Measurements from ENCODE around the gene DDX39B.
A peak's percentile ranks its signal among the peaks of the same experiment; 100 is the strongest.
"Not testable (repeated sequence)": the region's sequence is repeated elsewhere in the genome, so short reads cannot be mapped to it uniquely, and the experiment has no call there.

DDX39B gene

DNA sequence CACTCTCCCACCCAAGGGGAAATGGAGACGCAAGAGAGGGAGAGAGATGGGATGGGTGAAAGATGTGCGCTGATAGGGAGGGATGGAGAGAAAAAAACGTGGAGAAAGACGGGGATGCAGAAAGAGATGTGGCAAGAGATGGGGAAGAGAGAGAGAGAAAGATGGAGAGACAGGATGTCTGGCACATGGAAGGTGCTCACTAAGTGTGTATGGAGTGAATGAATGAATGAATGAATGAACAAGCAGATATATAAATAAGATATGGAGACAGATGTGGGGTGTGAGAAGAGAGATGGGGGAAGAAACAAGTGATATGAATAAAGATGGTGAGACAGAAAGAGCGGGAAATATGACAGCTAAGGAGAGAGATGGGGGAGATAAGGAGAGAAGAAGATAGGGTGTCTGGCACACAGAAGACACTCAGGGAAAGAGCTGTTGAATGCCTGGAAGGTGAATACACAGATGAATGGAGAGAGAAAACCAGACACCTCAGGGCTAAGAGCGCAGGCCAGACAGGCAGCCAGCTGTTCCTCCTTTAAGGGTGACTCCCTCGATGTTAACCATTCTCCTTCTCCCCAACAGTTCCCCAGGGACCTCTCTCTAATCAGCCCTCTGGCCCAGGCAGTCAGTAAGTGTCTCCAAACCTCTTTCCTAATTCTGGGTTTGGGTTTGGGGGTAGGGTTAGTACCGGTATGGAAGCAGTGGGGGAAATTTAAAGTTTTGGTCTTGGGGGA lies 34.3 kb upstream of the DDX39B start:
- no peak for DNase-seq (ENCODE audit: low read depth)

GRCh38 chr6:31575335-31575901 lies 33.6 kb upstream of the DDX39B start, which contains the start of gene TNF:
Gene TNF, plus strand, starts transcription at chr6:31575565. Its CDS starts 177 bp downstream, at chr6:31575742.
- peak; percentile 65 for DNase-seq (ENCODE audit: low read depth)

- no peak for DNase-seq (ENCODE audit: low read depth)
Observed at GRCh38 chr6:31574106-31575061, 32.6 kb upstream of the DDX39B start.

- DNase-seq (ENCODE audit: low read depth), result no peak
Observed at GRCh38 chr6:31573239-31574105, 31.7 kb upstream of the DDX39B start.

- DNase-seq (ENCODE audit: low read depth), result no peak
Observed at GRCh38 chr6:31572041-31572911, 30.5 kb upstream of the DDX39B start, which contains the start of gene LTA. Gene LTA, plus strand, starts transcription at chr6:31572289. Its CDS starts 454 bp downstream, at chr6:31572743.

DNA sequence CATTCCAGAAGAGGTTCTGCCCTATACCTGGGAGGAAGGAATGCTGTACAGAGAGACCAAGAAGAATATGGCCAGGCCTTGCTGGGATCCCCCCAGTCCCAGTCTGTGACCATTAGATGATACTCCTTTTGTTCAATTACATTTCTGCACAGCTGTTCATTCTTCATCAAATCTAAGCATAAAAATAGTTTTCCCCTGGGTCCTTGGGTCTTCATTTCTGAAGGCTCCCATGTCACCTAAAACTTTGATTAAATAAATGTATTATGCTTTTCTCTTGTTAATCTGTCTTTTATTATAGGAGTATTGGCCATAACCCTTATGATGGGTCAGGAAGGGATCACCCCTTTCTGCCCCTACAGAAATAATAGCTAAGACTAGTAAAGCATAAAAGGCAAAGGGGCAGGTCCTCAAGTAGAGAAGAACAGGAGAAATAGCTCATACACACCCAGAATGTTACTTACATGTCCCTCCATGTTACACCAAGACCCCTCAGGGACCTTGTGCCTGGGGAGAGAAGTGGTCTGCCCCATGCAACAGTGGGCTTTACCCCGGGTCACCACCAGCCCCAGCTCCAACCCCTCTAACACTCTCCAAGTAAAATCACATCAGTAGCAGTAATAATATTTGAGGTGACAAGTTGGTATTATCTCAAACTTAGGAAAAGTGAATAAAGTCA lies 28.2 kb upstream of the DDX39B start:
- no peak for DNase-seq (ENCODE audit: low read depth)

DNA sequence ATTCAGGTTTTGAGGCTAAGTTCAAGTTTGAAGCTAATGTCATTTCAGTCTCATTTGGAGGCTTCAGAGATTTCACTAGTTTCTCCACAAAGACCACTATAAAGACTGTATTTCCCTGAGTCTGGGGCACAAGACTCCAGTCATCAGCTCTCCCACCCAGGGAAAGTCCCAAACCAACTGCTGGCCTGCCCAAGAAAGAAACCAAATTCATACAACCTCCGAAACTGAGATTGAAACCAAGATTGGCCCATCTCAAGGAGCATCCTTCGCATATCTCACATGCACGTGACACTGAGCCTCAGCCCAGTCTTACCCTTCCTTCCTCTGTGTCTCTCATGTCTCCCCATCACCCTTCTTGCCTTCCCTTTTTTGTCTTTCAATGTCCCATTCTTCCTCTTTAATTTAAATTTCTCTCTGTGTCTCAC lies 26.7 kb upstream of the DDX39B start:
- no peak for DNase-seq (ENCODE audit: low read depth)

- no peak for DNase-seq (ENCODE audit: low read depth)
Observed at GRCh38 chr6:31567531-31568370, 25.9 kb upstream of the DDX39B start.

DNA sequence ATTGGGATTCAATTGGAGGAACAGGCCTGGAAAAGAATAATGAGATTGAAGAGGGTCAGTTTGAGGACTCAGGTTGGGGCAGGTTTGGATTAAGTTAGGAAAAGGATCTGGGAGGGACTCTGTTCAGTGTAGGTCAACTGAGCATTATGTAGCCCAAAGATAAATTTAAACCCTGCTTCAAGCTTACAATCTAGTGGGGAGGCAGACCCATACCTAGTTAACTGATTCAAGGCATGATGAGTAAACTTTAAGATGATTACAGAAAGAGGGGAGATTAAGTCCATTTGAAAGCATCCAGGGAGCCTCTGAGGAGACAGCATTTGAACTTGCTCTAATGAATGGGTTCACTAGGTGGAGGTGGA lies 18.9 kb upstream of the DDX39B start:
- DNase-seq (ENCODE audit: low read depth), result no peak

DNA sequence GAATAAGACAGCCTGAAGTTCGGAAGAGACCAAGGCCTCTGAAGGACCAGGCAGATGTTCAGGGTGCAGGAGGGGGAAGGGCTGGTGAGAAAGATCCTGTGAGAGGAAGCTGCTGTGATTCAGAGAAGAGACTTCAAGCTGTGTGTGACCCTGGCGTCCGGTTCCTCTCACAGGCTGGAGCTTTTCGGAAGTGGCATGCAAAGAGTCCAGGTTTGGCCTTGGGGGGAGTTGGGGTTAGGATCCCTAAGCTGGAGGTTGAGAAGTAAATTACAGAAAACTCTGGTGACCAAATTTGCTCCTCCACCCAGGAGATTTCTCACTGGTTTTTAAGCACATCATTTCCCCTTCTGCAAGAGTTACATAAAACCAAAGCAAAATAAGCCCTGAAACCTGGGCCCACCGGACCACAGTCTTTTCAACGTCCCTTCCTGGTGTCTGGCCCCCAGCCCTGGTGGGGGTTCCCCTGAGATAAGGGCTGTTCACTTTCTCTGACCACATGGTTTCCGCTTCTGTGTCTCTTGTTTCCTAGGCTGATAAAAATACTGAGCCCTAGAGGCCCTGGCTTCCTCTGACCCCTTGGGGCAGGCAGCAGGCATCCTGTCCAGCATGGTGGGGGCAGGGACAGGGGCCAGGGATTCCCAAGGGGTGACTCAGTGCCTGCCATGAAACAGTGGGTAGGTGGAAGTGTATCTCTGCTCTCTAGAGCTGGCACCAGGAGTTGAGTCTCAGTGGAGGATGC lies 18.3 kb upstream of the DDX39B start:
- no peak for DNase-seq (ENCODE audit: low read depth)

GRCh38 chr6:31559606-31559957 lies 17.8 kb upstream of the DDX39B start:
- no peak for DNase-seq (ENCODE audit: low read depth)

- DNase-seq (ENCODE audit: low read depth), result no peak
Observed at GRCh38 chr6:31558631-31559500, 17.1 kb upstream of the DDX39B start.

GRCh38 chr6:31558318-31558625 lies 16.5 kb upstream of the DDX39B start:
- no peak for DNase-seq (ENCODE audit: low read depth)

GRCh38 chr6:31557443-31558317 lies 15.9 kb upstream of the DDX39B start:
- DNase-seq (ENCODE audit: low read depth), result no peak

DNA sequence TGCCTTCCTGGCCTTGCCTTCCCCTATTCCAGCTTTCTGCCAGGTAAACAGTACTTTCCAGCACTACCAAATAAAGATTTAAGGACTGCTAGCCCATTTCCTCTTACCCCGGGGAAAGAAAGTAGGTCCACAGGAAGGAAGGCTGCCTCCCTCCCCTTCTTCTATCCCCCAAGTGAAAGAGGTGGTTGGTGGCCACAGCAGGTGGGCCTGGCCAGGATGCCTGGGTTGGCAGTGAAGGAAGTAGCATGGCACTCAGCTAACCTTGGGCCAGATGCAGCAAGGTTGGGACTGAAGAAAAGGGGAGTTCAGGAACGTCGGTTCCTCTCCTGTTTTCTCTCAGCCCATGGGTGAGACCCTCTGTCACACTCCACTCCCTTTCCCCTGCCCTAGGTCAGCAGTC lies 14.5 kb upstream of the DDX39B start:
- DNase-seq (ENCODE audit: low read depth), result no peak

DNA sequence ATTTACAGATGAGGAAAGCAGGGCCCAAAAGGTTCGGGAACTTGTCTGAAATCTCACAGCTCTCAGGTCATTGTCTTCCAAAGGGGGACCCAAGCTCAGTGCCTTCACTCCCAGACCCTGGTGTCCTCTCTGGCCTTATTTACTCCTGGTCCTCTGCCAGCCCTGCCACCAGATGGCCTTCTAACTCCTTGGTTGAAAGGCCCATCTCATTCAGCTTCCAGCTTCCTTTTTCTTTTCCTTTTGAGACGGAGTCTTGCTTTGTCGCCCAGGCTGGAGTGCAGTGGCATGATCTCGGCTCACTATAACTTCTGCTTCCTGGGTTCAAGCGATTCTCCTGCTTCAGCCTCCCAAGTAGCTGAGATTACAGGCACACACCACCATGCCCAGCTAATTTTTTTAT lies 9.6 kb upstream of the DDX39B start:
- not testable (repeated sequence) for DNase-seq (ENCODE audit: low read depth)

- DNase-seq (ENCODE audit: low read depth), result no peak
Observed at GRCh38 chr6:31548544-31548873, 6.7 kb upstream of the DDX39B start.
